NK-92 (cell line): ENCODE measurements around the gene KMT2E.

Experiments used
- DNase-seq: peaks from one replicate; lab custom pipeline; 2025; ENCODE audit not compliant: unreplicated experiment; lab: John Stamatoyannopoulos, UW

The KMT2E gene

GRCh38 chr7:105068886-105069285 is 54.9 kb downstream of the KMT2E start:
- DNase-seq = no peak

GRCh38 chr7:105073143-105073542 is 59.1 kb downstream of the KMT2E start:
- DNase-seq = no peak

- DNase-seq = no peak
These were observed 65.3 kb downstream of the KMT2E start for GRCh38 chr7:105079348-105079747.

- DNase-seq = no peak
These were observed 70.6 kb downstream of the KMT2E start for GRCh38 chr7:105084581-105084980.

- DNase-seq = no peak
These were observed 72.8 kb downstream of the KMT2E start for GRCh38 chr7:105086850-105087249.

- DNase-seq = no peak
These were observed 74.0 kb downstream of the KMT2E start for GRCh38 chr7:105087981-105088380.

GRCh38 chr7:105088456-105088855 is 74.5 kb downstream of the KMT2E start:
- no peak for DNase-seq

GRCh38 chr7:105094966-105095365 is 81.0 kb downstream of the KMT2E start:
- no peak for DNase-seq

- DNase-seq = no peak
These were observed 82.3 kb downstream of the KMT2E start for GRCh38 chr7:105096306-105096705.

GRCh38 chr7:105097619-105098018 is 83.6 kb downstream of the KMT2E start:
- no peak for DNase-seq

GRCh38 chr7:105098863-105099515 is 85.0 kb downstream of the KMT2E start:
- no peak for DNase-seq

GRCh38 chr7:105101864-105102263 is 87.9 kb downstream of the KMT2E start:
- no peak for DNase-seq

- no peak for DNase-seq
These were observed 88.8 kb downstream of the KMT2E start for GRCh38 chr7:105102557-105103352.

- no peak for DNase-seq
These were observed 91.6 kb downstream of the KMT2E start for GRCh38 chr7:105105579-105105978.

- no peak for DNase-seq
These were observed 92.5 kb downstream of the KMT2E start for GRCh38 chr7:105106473-105106872.

- no peak for DNase-seq
These were observed 93.5 kb downstream of the KMT2E start for GRCh38 chr7:105107458-105107857.

GRCh38 chr7:105112440-105113418 is 98.7 kb downstream of the KMT2E start:
- no peak for DNase-seq

- DNase-seq = no peak
These were observed 104.9 kb downstream of the KMT2E start for GRCh38 chr7:105118612-105119600.

- no peak for DNase-seq
These were observed 108.6 kb downstream of the KMT2E start for GRCh38 chr7:105122619-105123018.

- DNase-seq = no peak
These were observed 111.7 kb downstream of the KMT2E start for GRCh38 chr7:105125745-105126144.
